ENCODE measurements around the gene FLT1.

FLT1 gene

DNA sequence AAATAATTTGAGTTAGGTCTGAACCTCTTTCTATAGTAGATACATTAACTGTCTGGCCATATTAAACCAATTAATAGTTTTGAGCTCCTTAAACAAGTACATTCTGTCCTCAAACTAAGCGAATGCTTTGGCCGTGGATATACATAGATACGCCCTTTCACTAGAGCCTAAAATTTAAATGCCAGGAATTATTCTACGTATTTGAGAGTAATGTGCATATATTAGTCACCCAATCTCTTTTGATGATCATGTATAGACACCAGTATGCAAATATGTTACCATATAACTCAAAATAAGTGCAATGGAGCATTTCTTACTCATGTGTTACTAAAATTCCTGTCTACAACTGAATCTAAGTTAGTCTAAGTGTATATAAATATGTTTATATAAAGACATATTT, 70.4 kb downstream of the FLT1 start:
- no peak for DNase-seq

- DNase-seq = no peak
These were observed 71.9 kb downstream of the FLT1 start for GRCh38 chr13:28423010-28423409.

- no peak for DNase-seq
These were observed 73.1 kb downstream of the FLT1 start for GRCh38 chr13:28421676-28422410.

- no peak for DNase-seq
These were observed 74.2 kb downstream of the FLT1 start for GRCh38 chr13:28420704-28421103.

GRCh38 chr13:28415994-28416421, 78.9 kb downstream of the FLT1 start:
- DNase-seq = no peak

- DNase-seq = no peak
These were observed 80.9 kb downstream of the FLT1 start for GRCh38 chr13:28413999-28414398.

DNA sequence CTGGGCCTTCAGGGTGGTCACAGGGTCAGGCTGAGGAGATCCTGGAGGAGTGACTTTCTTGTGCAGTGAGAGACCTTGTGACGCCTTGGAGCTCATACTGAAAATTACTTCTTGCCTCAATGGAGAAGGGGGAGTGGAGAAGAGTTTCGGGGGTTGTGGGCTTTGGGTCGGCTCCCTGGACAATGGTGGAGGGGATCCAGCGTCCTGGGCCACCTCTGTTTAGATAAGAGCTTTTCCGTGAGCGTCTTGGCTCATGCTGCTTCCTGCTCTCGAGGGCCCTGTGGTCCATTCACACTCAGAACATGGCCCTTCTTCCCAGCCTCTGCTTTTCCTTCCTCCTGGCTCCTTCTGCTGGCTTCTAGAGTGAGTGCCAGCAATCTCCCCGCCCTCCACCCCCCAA, 81.9 kb downstream of the FLT1 start:
- no peak for DNase-seq

GRCh38 chr13:28411831-28412353, 83.0 kb downstream of the FLT1 start:
- DNase-seq = no peak

DNA sequence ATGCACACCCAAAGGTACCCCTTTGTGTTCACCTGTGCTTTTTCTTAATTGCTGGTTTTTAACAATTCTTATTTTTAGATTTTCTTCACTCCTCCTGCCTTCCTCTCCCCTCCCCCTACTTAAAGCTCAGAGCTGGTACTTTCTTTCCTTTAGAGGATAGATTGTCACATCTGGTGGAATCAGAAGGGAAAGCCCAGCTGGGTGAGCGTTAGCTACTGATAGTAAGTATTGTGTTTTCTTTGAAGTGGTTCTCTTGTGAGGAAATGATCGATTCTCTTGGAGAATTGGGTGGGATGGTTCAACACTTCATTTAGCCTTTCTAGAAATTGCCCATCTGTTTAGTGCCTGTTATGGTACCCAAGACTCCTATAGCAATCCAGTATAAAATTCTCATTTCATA, 84.8 kb downstream of the FLT1 start:
- no peak for DNase-seq

- no peak for DNase-seq
These were observed 85.3 kb downstream of the FLT1 start for GRCh38 chr13:28409648-28410047.

GRCh38 chr13:28408863-28409262, 86.1 kb downstream of the FLT1 start:
- no peak for DNase-seq

DNA sequence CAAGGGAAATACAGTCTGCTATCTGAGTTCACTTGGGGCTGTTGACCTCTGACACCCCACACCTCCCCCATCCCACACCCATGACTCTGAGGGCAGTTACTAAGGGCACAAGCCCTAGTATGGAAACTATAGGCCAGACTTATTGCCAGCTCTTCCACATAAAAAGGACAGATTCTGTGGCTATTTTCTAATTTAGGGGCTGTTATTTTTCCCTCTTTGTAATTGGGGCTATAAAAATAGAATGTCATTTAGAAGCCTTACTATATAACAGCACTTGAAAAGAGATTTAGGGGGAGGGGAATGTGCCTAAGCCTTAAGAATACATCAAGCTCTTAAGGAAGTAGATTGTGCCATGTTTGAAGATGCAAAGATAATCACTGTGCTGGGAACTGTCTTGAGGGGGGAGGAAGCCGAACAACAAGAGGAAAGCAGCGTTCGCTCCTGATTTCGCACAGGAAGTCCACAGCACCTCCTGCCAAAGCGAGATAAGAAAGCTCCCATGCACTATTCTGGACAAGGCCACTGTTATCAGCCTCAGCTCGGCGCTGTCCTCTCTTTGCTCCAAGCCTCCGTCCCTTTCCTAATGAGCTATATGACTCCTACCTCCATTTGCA, 86.6 kb downstream of the FLT1 start:
- DNase-seq = no peak

DNA sequence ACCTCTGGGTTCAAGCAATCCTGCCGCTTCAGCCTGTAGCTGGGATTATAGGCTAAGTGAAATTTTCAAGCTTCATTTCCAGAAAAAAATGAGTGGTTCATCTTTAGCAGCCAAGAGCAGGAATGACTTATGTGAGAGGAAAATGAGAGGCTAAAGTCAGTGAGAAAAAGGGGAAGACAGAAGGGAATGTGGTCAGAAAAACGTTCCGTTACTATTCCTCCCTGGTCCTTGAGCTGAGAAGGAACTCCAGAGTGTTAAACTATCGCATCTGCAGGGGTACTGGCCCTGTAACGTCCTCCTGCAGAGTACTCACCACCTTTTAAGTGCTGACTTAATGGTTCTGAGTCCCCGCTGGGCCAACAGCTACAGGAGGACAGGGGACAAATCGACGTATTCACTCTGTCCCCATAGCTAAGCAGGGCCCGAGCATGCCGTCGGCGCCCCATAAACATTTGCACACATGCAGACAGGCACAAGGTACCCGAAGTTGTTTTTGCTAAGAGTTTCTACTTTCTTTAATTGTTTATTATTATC, 88.1 kb downstream of the FLT1 start:
- DNase-seq = no peak

- DNase-seq = no peak
These were observed 92.9 kb downstream of the FLT1 start for GRCh38 chr13:28402057-28402381.

GRCh38 chr13:28401303-28402056, 93.4 kb downstream of the FLT1 start:
- DNase-seq = no peak

DNA sequence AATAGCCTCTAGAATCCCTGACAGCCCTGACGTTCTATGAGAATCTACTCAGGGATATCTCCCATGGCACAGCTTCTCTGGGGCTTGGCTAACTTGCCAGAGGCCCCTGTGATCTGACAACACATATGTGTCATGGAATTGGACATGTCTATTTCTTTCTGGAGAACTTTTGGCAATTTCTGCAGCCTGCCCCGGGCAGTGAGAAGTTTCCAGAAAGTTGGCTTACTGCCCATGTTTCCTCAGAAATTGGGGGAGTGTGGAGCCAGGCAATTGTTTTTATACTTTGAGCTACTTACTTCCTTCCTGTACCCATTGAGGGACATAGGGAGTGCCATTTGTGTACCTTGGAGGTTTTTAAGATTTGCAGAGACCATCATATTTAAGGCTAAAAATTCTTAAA, 98.9 kb downstream of the FLT1 start:
- DNase-seq = no peak

DNA sequence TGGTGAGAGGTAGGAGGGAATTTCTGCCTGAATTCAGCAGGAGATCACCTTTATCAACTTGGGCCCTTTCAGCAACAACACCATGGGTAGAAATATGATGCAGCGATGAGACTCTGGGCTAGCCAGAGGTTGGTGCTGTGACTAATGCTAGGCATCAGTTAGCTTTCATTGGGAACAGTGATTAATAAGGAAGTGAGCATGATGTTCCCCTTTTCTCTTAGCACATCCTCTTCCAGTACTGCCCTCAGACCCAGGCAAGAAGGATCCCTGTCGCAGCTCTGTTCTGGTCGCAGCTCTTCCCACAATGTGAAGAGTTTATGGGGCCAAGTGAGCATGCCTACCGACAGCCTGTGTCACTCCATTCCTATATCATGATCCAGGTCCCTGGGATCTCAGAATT, 100.5 kb downstream of the FLT1 start:
- DNase-seq = no peak

GRCh38 chr13:28392896-28393505, 101.9 kb downstream of the FLT1 start:
- DNase-seq = no peak

DNA sequence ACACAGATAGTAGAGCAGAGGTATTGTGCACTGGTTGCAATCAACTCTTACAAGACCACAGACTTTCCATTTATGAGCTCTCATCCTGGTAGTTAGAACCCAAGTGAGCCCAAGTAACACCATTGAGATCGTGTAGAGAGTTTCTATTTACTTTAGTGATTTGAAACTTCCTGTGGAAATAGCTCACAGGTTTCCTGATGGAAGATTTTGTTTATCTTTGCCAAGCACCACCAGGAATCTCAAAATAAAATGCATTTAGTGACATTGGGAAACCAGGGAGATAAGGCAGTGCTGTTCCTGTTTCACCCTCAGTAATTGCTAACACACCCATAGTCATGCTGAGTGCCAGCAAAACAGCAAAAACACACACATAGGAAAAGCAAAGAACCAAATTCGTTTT, 102.5 kb downstream of the FLT1 start:
- no peak for DNase-seq

GRCh38 chr13:28387740-28388501, 107.0 kb downstream of the FLT1 start:
- no peak for DNase-seq

GRCh38 chr13:28385362-28385761, 109.6 kb downstream of the FLT1 start:
- no peak for DNase-seq

GRCh38 chr13:28384789-28385188, 110.1 kb downstream of the FLT1 start:
- DNase-seq = no peak

DNA sequence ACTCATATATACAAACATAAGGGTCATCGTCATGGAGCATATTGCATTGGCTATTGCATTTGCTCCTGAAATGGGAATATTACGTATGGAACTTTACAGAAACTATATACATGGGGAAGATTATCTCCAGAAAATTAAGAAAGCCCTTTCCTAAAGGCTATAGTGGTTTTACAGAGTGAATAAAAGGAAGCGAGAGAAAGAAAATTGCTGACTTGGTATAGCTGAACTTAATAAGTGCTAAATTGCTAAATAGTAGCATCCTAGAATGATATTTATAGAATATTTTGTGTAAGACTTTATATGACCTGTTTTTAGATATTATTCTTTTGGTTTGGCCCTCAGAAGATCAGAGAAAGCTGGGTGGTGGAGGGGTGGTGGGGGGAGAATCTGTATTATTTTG, 114.6 kb downstream of the FLT1 start:
- no peak for DNase-seq

Measured in NCI-H1092 (cell line).